ENCODE data around the gene PPP1R37. TPM values are rescaled to one million over a fixed set of nuclear protein-coding genes. Genes with fewer than 3 reads are reported as not detected.

PPP1R37 gene
- total RNA-seq, 1 experiment from 2014 or later = 33.6 TPM

GRCh38 chr19:45110851-45111266 lies 17.9 kb downstream of the PPP1R37 start:
- no peaks in the 10 kb centered on the region for H3K27me3 ChIP-seq (ENCODE audit: insufficient read depth, low read length)
- no peaks in the 10 kb centered on the region for H3K79me1 ChIP-seq (ENCODE audit: insufficient read depth, low read depth, low read length, poor library complexity, severe bottlenecking)
- no peak overlapping the region for H3K4ac ChIP-seq (ENCODE audit: low read depth, low read length)
- H2BK120ac ChIP-seq (ENCODE audit: low read depth, low read length, poor library complexity, severe bottlenecking) = no peak overlapping the region
- no peak overlapping the region for H3K18ac ChIP-seq (ENCODE audit: insufficient read length, low read depth, low read length)
- H3K36me3 Mint-ChIP-seq (ENCODE audit: insufficient read depth in 1 of 3, low read depth in 3 of 3) = peaks cover 0 to 4% (median 0%) of the 10 kb centered on the region in 3 experiments; a peak in 2 of 7 replicates
- H3T11ph ChIP-seq (ENCODE audit: low read length) = no peak overlapping the region
- WGBS (ENCODE audit: extremely low coverage, insufficient read length, low lambda C conversion rate) = no CpG with 5 or more reads among the region's 5 CpGs
- no peak overlapping the region for H2BK12ac ChIP-seq (ENCODE audit: insufficient read length, low read depth, low read length)
- H2AFZ ChIP-seq (ENCODE audit: low read length) = no peak overlapping the region
- no peaks in the 10 kb centered on the region for H3K4me1 ChIP-seq (ENCODE audit: insufficient read depth, low read length)
- no peak overlapping the region for H2BK20ac ChIP-seq (ENCODE audit: low read depth, low read length, poor library complexity, severe bottlenecking)
- H3K27ac Mint-ChIP-seq = peak overlapping the region in 2 of 3 experiments; percentile 17 to 57; a peak in 2 of 7 replicates
- H3K9me3 ChIP-seq (ENCODE audit: control insufficient read depth, low read depth, low read length) = no peaks in the 10 kb centered on the region
- no peaks in the 10 kb centered on the region for H3K9me3 Mint-ChIP-seq
- H2BK5ac ChIP-seq (ENCODE audit: insufficient read length, low read length) = no peak overlapping the region
- no peak overlapping the region for H4K5ac ChIP-seq (ENCODE audit: insufficient read length, low read depth, low read length)
- H2BK15ac ChIP-seq (ENCODE audit: low read depth, low read length) = no peak overlapping the region
- no peak overlapping the region for H3K56ac ChIP-seq (ENCODE audit: insufficient read length, low read depth, low read length)
- no peak for DNase-seq
- H3K27me3 Mint-ChIP-seq (ENCODE audit: low read depth) = no peaks in the 10 kb centered on the region
- H3K9ac ChIP-seq (ENCODE audit: extremely low read depth, insufficient read length, low read length) = no peak overlapping the region
- peaks cover 12% of the 10 kb centered on the region; the same call in 1 of the 2 replicates for H3K79me2 ChIP-seq (ENCODE audit: insufficient read depth, low read length)
- no peak overlapping the region for H2AK5ac ChIP-seq (ENCODE audit: insufficient read length, low read length)
- peaks cover 3% of the 10 kb centered on the region for H4K20me1 ChIP-seq (ENCODE audit: control insufficient read depth, insufficient read depth, insufficient read length)
- no peak overlapping the region for H4K8ac ChIP-seq (replicated peaks; ENCODE audit: insufficient read length, low read depth, low read length)
- peaks cover 2 to 23% of the 10 kb centered on the region in 2 experiments for H3K4me1 Mint-ChIP-seq
- H3K27ac ChIP-seq (ENCODE audit: insufficient read length, low read depth, low read length) = no peak overlapping the region
- no peak overlapping the region for H3K4me3 Mint-ChIP-seq
- TF ChIP-seq CTCF (conservative IDR thresholded peaks at IDR 0.05) = no peak
- H3K14ac ChIP-seq (ENCODE audit: insufficient read depth, low read length) = no peak overlapping the region; the same call in 1 of the 2 replicates
- no peaks in the 10 kb centered on the region for H3K23me2 ChIP-seq (ENCODE audit: insufficient read length, low read depth, low read length, poor library complexity, severe bottlenecking)
- H3K23ac ChIP-seq (ENCODE audit: insufficient read length, low read depth, low read length) = no peak overlapping the region
- H4K91ac ChIP-seq (ENCODE audit: insufficient read length, low read depth, low read length) = no peak overlapping the region
- no peak overlapping the region for H3K4me2 ChIP-seq (ENCODE audit: insufficient read depth, insufficient read length, low read length)

All from H9 (cell line).